GM21619 (cell line): Measurements from ENCODE around the gene EEPD1.

ENCODE experiments used
- ATAC-seq: cut with Tn5 transposase; IDR thresholded peaks from one replicate; pipeline ENCODE4 v1.9.1; 2021; ENCODE audit not compliant: unreplicated experiment

The EEPD1 gene

GRCh38 chr7:36154255-36155212, 1.5 kb downstream of the EEPD1 start:
- no peak for ATAC-seq

GRCh38 chr7:36155811-36156361, 2.8 kb downstream of the EEPD1 start:
- ATAC-seq, result no peak

GRCh38 chr7:36157527-36158320, 4.7 kb downstream of the EEPD1 start:
- ATAC-seq, result no peak

GRCh38 chr7:36158321-36158605, 5.2 kb downstream of the EEPD1 start:
- no peak for ATAC-seq

GRCh38 chr7:36159618-36160017, 6.6 kb downstream of the EEPD1 start:
- no peak for ATAC-seq

GRCh38 chr7:36160313-36160712, 7.3 kb downstream of the EEPD1 start:
- ATAC-seq, result no peak

- no peak for ATAC-seq
Measured at GRCh38 chr7:36161996-36162395, 8.9 kb downstream of the EEPD1 start.

GRCh38 chr7:36165059-36165458, 12.0 kb downstream of the EEPD1 start:
- ATAC-seq, result no peak

- no peak for ATAC-seq
Measured at GRCh38 chr7:36165802-36166201, 12.7 kb downstream of the EEPD1 start.

GRCh38 chr7:36167403-36168050, 14.5 kb downstream of the EEPD1 start:
- ATAC-seq, result no peak

GRCh38 chr7:36171503-36171902, 18.4 kb downstream of the EEPD1 start:
- no peak for ATAC-seq

- ATAC-seq, result no peak
Measured at GRCh38 chr7:36175886-36176285, 22.8 kb downstream of the EEPD1 start.

GRCh38 chr7:36176697-36177096, 23.6 kb downstream of the EEPD1 start:
- no peak for ATAC-seq

- ATAC-seq, result no peak
Measured at GRCh38 chr7:36180121-36180520, 27.1 kb downstream of the EEPD1 start.

- ATAC-seq, result no peak
Measured at GRCh38 chr7:36181668-36182067, 28.6 kb downstream of the EEPD1 start.

GRCh38 chr7:36182854-36183604, 30.0 kb downstream of the EEPD1 start:
- no peak for ATAC-seq

- peak; percentile 51 for ATAC-seq
Measured at GRCh38 chr7:36185092-36185491, 32.0 kb downstream of the EEPD1 start.

- no peak for ATAC-seq
Measured at GRCh38 chr7:36185756-36186155, 32.7 kb downstream of the EEPD1 start.

- ATAC-seq, result no peak
Measured at GRCh38 chr7:36186359-36187121, 33.5 kb downstream of the EEPD1 start.

- no peak for ATAC-seq
Measured at GRCh38 chr7:36188266-36188665, 35.2 kb downstream of the EEPD1 start.
